Activated gamma-delta T cell treated with anti-CD3 and anti-CD28 coated beads, Interleukin-2, amount 50 U/mL, for 16 hours (primary cell): Measurements from ENCODE around the gene SLC16A6.
"Not testable (repeated sequence)": the region's sequence is repeated elsewhere in the genome, so short reads cannot be mapped to it uniquely, and the experiment has no call there.

Experiments used
- DNase-seq: peaks from one replicate; pipeline ENCODE4 v3.0.0-alpha.2; 2020; ENCODE audit warnings: low read depth

Gene SLC16A6

GRCh38 chr17:68220186-68220585 lies 70.7 kb downstream of the SLC16A6 start:
- not testable (repeated sequence) for DNase-seq

- DNase-seq, result not testable (repeated sequence)
These were observed 71.5 kb downstream of the SLC16A6 start for GRCh38 chr17:68219429-68219828.
